Omental fat pad (tissue), 4 donors: ENCODE data around the gene IFITM2. TPM values are rescaled to one million over a fixed set of nuclear protein-coding genes. Genes with fewer than 3 reads are reported as not detected.
"Not testable (repeated sequence)": the region's sequence is repeated elsewhere in the genome, so short reads cannot be mapped to it uniquely, and the experiment has no call there.

Experiments
- ATAC-seq: fragments of 150-250 bp; one replicate; pipeline ENCODE4 v1.9.1; 2016; ENCODE audit warnings: mild to moderate bottlenecking, moderate library complexity; ENCODE audit not compliant: low FRiP score
- DNase-seq: peaks from one replicate; pipeline ENCODE4 v3.0.0-alpha.2; 2019; ENCODE audit warnings: low spot score
- CTCF ChIP-seq, 3 donors: fragments of 450-650 bp; IDR thresholded peaks; one replicate each; pipeline ENCODE4 v1.5.1; 2016 to 2017; ENCODE audit warnings: antibody characterized with exemption in 3 of 3, mild to moderate bottlenecking in 3 of 3, moderate library complexity in 2 of 3
- total RNA-seq, 4 donors: library from RNA; depleted of rRNA; stranded (reverse); fragments of >200 nt; gene quantifications; one replicate each; pipeline ENCODE4 v1.1.0, GENCODE V29; 2016

Gene IFITM2
- total RNA-seq, 4 donors from 2014 or later: 266 to 442 (median 382) TPM

GRCh38 chr11:283405-284104 is 24.1 kb upstream of the IFITM2 start:
- ATAC-seq (no peak), DNase-seq (no peak)
- TF ChIP-seq CTCF (IDR thresholded peaks at IDR 0.05): no peak

- ATAC-seq (no peak), DNase-seq (no peak)
- no peak for TF ChIP-seq CTCF (IDR thresholded peaks at IDR 0.05)
Measured at GRCh38 chr11:284105-285020, 23.3 kb upstream of the IFITM2 start.

GRCh38 chr11:285021-285893 is 22.4 kb upstream of the IFITM2 start:
- no peak for TF ChIP-seq CTCF (IDR thresholded peaks at IDR 0.05)
- DNase-seq (no peak), ATAC-seq (no peak)

GRCh38 chr11:285894-286220 is 21.8 kb upstream of the IFITM2 start:
- ATAC-seq: no peak

GRCh38 chr11:286977-287820 is 20.4 kb upstream of the IFITM2 start:
- ATAC-seq: not testable (repeated sequence)

More at GRCh38 chr11:285894-286220, 21.8 kb upstream of the IFITM2 start:
- no peak for TF ChIP-seq CTCF (IDR thresholded peaks at IDR 0.05)
- no peak for DNase-seq

GRCh38 chr11:287821-288477 is 19.7 kb upstream of the IFITM2 start:
- no peak for TF ChIP-seq CTCF (IDR thresholded peaks at IDR 0.05)
- DNase-seq (no peak), ATAC-seq (no peak)

More at GRCh38 chr11:286977-287820, 20.4 kb upstream of the IFITM2 start:
- DNase-seq: not testable (repeated sequence)
